Hypothalamus (tissue), 51 donors: ENCODE measurements around the gene DTNB.
"Not testable (repeated sequence)": the region's sequence is repeated elsewhere in the genome, so short reads cannot be mapped to it uniquely, and the experiment has no call there.

Experiments used
- DNase-seq, 51 donors: peaks; one replicate each; lab custom pipeline; 2025; lab: John Stamatoyannopoulos, UW

Gene DTNB

DNA sequence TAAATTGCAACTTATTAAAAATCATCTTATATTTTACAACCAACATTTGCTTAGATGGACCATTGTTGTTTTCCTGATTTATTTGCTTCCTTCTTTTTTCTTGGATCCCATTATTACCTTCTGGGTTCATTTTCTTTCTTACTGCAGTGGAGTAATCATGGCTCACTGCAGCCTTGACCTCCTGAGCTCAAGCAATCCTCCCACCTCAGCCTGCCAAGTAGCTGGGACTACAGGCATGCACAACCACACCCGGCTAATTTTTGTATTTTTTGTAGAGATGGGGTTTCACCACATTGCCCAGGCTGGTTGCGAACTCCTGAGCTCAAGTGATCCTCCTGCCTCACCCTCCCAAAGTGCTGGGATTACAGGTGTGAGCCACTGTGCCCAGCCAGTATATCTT is 123.8 kb downstream of the DTNB start:
- DNase-seq: not testable (repeated sequence)

DNA sequence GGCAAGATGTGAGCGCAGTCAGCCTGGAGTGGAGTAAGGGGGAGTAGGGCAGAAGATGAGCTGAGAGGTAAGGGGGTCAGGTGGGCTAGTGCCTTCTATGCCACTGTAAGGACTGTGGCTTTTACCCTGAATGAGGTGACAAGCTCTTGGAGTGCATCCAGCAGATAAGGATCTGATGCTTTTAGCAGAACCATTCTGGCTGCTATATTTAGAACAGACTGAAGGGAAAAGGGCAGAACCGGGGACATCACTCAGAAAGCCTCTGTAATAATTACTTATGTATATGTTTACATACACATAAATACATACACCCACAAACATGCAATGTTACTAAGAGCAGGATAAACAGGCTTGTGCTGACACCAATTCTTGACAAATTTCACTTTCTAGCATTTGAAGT is 124.8 kb downstream of the DTNB start:
- DNase-seq: no peak

DNA sequence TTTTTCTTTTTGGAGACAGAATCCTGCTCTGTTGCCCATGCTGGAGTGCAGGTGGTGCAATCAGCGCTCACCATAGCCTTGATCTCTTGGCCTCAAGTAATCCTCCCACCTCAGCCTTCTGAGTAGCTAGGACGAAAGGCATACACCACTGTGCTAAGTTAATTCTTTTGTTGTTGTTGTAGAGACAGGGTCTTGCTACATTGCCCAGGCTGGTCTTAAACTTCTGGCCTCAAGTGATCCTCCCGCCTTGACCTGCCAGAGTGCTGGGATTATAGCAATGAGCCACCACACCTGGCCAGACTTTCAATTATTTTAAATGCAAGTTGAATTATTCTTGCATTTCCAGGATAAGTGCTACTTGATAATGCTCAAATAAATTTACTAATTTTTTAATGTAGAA is 126.5 kb downstream of the DTNB start:
- no peak for DNase-seq

DNA sequence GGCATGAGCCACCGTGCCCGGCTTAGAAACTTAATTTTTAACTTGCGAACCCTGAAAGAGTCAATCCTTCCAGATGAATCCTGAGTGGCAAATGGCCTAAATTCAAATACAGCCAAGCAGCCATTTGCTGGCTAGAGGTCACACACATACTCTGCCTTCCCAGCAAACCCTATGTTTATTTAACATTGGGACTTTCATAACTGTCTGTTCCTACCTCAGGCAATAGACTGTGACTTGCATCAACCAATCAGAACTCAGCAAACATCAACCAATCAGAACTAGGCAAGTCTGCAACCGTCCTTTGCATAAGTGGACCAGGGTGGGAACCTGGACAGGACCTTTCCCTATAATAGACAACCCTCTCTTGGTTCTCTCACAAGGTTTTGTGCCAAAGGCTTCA is 127.5 kb downstream of the DTNB start:
- no peak for DNase-seq

DNA sequence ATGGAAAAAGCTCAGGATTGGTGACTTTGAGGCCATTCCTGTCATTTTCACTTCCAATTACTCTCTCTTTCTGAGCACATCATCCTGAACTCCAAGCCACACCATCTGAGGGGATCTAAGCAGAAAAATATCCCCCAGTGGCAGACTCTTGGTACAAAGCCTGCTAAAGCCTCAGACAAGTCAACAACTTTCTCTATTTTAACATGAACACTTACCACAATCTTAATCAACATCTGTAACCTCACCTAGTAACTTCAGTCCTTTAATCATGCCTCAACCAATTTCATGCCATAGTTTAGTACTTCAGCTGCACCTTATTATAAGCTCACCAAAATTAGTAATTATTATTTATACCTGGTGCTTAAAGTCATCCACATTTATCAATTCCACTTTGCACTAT is 128.9 kb downstream of the DTNB start:
- no peak for DNase-seq

DNA sequence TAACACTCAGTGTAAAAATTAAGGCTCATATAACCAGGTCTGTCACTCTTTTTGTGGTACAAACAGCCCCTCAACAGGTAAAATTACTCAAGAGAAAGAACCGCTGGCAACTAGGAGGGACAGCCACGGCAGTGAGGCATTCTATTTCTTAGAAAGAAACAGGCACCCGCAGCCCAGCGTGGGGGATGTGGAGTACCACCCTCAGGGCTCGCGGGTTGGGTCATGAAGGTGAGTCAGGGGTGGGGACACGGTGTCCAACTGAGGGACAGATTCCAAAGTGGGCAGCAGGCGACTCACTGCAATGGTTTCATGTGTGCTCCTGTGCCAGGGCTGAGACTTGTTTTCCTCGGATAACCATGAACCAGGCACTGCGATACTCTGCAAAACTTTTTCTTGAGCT is 129.4 kb downstream of the DTNB start:
- no peak for DNase-seq

DNA sequence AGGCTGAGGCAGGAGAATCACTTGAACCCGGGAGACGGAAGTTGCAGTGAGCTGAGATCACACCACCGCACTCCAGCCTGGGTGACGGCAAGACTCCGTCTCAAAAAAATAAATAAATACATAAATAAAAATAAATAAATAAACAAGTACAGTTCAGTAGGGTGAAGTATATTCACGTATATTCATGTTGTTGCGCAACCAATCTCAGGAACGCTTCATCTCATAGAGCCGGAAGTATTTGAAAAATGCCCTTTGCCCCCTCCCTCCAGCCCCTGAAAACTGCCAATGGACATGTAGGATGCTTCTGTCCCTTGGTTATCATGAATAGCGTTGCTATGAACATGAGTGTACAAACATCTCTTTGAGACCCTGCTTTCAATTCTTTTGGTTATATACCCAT is 132.0 kb downstream of the DTNB start:
- no peak for DNase-seq

DNA sequence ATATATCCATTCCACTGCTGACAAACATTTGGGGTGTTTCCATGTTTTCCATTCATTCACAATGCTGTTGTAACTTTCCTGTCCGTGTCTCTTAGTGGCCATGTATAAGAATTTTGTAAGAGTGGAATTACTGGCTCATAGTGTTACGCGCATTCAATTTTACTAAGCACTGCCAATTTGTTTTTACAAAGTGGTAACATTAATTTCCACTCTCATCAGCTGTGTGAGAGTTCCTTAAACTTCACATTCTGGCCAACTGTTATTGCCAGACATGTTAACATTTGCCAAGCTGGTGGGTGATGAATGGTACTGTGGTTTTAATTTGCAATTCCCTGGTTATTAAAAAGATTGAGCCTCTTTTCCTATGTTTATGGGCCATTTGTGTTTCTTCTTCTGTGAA is 134.2 kb downstream of the DTNB start:
- no peak for DNase-seq

DNA sequence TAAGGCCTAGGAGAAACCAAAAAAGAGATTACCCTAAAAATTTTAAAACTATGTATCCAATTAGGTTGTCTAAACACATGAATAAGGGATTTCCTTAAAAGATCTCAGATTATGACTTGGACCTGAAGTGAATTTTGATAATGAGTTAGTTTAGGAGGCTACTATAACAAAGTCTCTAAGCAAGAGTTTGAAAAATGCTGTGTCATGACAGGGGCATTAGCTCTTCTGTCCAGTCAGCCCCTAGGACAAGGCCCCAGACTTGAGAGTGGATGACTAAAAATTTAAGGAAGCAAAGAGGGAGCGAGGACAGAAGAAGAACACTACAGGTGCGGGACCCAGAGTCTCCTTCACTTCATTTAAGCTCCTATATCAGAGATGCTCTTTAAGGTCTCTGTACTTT is 135.9 kb downstream of the DTNB start:
- DNase-seq: no peak

DNA sequence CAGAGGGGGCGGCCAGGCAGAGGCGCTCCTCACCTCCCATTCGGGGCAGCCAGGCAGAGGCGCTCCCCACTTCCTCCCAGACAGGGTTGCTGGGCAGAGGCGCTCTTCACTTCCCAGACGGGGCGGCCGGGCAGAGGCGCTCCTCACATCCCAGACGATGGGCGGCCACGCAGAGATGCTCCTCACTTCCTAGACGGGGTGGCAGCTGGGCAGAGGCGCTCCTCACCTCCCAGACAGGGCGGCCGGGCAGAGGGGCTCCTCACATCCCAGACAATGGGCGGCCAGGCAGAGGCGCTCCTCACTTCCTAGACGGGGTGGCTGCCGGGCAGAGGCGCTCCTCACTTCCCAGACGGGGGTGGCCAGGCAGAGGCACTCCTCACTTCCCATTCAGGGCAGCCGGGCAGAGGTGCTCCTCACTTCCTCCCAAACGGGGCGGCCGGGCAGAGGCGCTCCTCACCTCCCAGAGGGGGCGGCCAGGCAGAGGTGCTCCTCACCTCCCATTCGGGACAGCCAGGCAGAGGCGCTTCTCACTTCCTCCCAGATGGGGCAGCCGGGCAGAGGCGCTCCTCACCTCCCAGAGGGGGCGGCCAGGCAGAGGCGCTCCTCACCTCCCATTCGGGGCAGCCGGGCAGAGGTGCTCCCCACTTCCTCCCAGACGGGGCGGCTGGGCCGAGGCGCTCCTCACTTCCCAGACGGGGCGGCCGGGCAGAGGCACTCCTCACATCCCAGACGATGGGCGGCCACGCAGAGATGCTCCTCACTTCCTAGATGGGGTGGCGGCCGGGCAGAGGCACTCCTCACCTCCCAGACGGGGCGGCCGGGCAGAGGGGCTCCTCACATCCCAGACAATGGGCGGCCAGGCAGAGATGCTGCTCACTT is 137.7 kb downstream of the DTNB start:
- not testable (repeated sequence) for DNase-seq

DNA sequence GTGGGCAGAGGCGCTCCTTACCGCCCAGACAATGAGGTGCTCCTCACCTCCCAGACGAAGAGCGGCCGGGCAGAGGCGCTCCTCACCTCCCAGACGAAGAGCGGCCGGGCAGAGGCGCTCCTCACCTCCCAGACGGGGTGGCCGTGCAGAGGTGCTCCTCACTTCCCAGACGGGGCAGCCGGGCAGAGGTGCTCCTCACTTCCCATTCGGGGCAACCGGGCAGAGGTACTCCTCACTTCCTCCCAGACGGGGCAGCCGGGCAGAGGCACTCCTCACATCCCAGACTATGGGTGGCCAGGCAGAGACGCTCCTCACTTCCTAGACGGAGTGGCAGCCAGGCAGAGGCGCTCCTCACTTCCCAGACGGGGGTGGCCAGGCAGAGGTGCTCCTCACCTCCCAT is 138.4 kb downstream of the DTNB start:
- DNase-seq: not testable (repeated sequence)

DNA sequence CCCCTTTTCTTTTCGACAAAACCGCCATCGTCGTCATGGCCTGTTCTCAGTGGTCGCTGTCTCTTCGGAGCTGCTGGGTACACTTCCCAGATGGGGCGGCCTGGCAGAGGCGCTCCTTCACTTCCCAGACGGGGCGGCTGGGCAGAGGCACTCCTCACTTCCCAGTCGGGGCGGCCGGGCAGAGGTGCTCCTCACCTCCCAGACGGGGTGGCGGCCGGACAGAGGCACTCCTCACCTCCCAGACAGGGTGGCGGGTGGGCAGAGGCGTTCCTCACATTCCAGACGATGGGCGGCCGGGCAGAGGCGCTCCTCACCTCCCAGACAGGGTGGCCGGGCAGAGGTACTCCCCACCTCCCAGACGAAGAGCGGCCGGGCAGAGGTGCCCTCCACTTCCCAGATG is 138.9 kb downstream of the DTNB start:
- no peak for DNase-seq

DNA sequence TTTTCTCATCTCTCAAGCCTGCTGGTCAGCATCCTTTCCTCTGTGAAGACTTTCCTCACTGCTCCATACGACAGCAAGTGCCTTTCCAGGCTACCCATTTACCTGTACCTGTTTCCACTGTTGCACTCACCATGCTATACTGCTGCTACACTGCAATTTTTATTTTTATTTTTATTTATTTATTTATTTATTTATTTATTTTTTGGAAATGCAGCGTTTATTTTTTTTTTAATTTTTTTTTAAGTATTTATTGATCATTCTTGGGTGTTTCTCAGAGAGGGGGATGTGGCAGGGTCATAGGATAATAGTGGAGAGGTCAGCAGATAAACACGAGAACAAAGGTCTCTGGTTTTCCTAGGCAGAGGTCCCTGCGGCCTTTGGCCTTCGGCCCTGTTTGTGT is 139.6 kb downstream of the DTNB start:
- DNase-seq: not testable (repeated sequence)

DNA sequence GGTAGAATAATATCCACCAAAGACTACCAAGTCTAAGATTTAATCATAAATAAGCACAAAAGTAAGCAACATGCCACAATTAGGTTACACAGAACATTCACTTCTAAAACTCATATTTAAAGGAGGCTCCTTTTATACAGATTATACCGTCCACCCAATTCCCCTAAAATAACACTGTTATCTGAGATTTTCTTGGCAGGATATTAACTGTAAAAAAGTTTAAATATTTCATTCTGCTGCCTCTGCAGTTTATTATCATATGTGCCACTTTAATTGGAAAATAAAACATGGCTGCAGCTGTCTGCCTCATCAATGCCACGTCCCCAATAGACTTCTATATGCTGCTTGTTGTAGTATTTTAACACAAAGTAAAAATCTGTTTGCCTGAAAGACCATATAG is 140.9 kb downstream of the DTNB start:
- DNase-seq: no peak

DNA sequence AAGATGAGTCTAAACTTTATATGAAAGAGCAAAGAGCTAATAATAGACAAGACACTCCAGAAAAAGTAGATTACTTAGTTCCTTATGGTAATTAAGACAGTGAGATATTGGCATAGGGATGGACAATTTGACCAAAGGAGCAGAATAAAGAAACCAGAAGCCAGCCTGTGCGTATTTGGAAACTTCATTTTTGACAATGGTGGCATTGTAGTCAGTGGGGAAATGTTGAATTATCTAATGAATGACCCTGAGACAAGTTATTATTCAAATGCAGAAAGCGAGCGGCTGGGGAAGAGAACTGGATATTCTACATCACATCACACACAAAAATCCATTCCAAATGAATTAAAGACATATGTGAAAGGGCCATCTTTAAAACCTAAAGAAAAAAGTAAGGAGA is 144.3 kb downstream of the DTNB start:
- peak in 2 of 51 donors; percentile 13 to 25 for DNase-seq

DNA sequence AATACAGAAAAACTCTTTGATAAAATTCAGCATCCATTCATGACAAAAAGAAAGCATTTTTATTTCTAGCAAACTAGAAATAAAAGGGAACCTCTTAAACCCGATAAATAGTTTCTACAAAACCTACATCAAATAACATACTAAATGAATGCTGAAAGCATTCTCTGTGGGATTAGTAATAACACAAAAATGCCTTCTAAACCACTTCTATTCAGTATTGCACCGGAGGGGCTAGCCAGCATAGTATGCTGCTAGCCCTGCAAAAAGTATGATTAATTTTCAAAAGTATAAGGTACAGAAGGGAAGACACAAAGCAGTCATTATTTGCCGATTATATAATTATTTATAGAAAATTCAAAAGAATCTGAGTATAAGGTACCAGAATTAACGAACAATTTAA is 145.2 kb downstream of the DTNB start:
- no peak for DNase-seq

DNA sequence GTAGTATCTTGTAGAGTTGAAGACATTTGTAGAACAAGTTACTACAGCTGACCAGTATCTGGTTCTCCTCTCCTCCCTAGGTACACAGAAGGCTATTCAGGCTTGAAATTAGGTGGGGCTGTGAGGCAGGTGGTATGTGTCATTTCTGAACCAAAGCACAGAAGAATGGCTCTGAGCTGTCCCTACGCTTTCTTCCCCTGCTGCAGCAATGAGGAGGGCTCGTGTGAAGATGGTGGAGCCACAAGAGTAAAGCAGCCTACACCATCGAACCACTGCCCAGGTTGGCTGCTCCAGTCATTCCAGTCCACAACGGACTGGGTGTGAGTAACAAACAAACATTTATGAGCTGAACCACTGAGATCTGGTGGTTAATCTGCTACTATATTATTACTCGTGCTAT is 148.9 kb downstream of the DTNB start:
- no peak for DNase-seq

DNA sequence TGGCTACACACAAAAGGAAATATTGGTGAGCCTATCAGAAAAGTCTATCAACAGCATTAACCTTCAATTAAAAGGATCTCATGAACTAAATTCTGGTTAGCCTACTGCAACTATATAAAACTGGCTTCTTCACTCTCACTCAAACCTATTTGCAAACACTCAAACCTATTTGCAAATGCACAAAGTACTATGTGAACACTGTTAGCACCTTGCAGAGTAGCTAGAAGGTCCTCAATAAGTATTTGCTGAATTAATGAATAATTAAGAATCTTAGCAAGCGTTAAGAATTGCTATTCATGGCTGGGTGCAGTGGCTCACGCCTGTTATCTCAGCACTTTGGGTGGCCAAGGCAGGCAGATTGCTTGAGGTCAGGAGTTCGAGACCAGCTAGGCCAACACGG is 150.3 kb downstream of the DTNB start:
- DNase-seq: no peak

DNA sequence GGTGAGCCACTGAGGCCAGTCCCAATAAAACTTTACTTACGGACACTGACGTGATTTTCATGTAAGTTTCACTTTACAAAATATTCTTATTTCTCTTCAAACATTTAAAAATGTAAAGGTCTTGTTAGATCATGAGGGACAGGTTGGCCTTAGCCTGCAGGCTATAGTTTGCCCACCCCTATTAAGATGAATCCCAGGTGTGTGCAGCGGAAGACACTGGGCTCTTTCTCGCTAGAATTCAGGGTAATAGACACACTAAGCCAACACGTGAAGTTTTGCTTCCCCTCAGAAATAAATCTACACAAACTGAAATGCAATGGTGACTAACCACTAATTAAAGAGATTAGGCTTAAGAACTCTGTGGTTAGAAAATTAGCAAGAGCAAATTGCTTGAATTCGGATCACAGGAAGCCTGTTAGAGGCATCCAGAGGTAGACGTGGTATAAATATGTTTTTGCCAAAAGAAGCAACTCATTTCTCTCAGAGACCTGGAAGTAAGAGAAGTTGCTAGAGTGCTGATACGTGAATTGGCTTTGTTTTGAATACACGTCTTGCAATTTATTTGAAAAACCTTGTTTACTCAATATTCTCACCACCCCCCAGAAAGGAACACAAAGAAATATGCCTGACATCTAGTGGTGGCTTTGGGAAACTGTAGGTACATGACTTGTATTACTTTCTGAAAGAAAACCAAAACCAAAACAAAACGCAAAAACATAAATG is 151.6 kb downstream of the DTNB start:
- DNase-seq: peak in 2 of 51 donors; percentile 36 to 74

DNA sequence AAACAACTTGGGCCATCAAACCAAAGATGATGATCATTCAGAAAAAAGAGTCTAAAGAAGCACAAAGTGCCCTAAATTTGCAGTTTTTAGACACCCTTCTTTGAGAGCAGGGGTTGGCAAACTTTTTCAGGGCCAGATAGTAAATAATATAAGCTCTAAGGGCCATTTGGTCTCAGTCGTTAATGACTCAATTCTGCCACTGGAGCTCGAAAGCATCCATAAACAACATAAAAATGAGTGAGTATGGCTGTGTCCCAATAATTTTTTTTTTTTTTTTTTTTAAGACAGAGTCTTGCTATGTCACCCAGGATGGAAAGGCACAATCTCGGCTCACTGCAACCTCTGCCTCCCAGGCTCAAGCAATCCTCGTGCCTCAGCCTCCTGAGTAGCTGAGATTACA is 152.3 kb downstream of the DTNB start:
- no peak for DNase-seq

DNA sequence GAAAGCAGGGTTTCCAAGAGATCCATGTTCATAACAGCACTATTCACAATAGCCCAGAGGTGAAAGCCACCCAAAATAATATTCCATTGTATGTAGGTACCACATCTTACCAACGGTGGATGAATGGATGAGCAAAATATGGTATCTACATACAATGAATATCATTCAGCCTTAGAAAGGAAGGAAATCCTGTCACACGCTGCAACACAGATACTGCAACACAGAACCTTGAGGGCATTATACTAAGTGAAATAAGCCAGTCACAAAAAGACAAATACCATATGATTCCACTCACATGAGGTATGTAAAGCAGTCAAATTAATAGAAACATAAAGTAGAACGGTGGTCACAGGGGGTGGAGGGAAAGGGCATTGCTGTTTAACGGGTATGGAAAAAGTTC is 155.7 kb downstream of the DTNB start:
- no peak for DNase-seq

DNA sequence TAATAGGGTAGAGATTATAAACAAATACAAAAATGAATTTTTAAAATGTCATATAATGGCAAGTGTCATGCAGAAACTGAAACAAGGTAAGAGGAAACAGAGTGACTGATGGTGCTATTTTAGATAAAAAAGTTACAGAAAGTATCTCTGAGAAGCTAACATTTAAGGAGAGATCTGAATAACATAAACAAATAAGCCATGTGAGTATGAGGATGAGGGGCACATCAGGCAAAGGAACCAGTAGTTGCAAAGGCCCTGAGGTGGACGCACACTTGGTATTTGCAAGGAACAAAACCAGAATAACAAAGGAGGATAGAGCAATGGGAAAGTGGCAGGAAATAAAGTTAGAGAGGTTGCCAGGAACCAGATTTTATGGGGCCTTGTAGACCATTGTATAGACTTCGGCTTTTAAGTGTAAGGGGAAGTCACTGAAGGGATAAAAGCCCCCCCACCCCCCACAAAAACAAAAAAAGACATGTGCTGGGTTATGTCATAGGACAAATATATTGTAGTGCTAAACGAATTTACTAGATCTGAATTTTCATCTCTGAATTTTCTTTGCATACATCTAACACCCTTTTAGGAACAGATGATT is 159.2 kb downstream of the DTNB start:
- DNase-seq: no peak
